Activated naive CD8-positive, alpha-beta T cell treated with anti-CD3 and anti-CD28 coated beads for 36 hours (primary cell): ENCODE results near the gene VAC14. TPM values are rescaled to one million over a fixed set of nuclear protein-coding genes. Genes with fewer than 3 reads are reported as not detected.
"Not testable (repeated sequence)": the region's sequence is repeated elsewhere in the genome, so short reads cannot be mapped to it uniquely, and the experiment has no call there.

Source experiments
- DNase-seq: peaks from one replicate; pipeline ENCODE4 v3.0.0; 2021
- H3K27ac Mint-ChIP-seq: one replicate; pipeline ENCODE4 v1.8.0; 2022; ENCODE audit warnings: mild to moderate bottlenecking, moderate library complexity, mixed read lengths
- H3K27me3 Mint-ChIP-seq: one replicate; pipeline ENCODE4 v1.8.0; 2022; ENCODE audit warnings: mild to moderate bottlenecking, mixed read lengths
- H3K36me3 Mint-ChIP-seq: one replicate; pipeline ENCODE4 v1.8.0; 2021; ENCODE audit warnings: mild to moderate bottlenecking, mixed read lengths
- H3K4me1 Mint-ChIP-seq: one replicate; pipeline ENCODE4 v1.8.0; 2021; ENCODE audit warnings: mixed read lengths
- H3K4me3 Mint-ChIP-seq: one replicate; pipeline ENCODE4 v1.8.0; 2022; ENCODE audit warnings: mild to moderate bottlenecking, moderate library complexity, mixed read lengths
- H3K9me3 Mint-ChIP-seq: one replicate; pipeline ENCODE4 v1.8.0; 2022; ENCODE audit warnings: mixed read lengths
- total RNA-seq, 2 experiments: library from RNA; stranded (reverse); gene quantifications; one replicate each; pipeline ENCODE4 v1.2.3, GENCODE V29; 2021

VAC14 gene
- total RNA-seq, 2 experiments from 2014 or later = 36.0 to 37.5 TPM

GRCh38 chr16:70679671-70680494 is 121.1 kb downstream of the VAC14 start:
- no peak overlapping the region for H3K4me3 Mint-ChIP-seq
- no peaks in the 10 kb centered on the region for H3K9me3 Mint-ChIP-seq
- H3K36me3 Mint-ChIP-seq = no peaks in the 10 kb centered on the region
- peak; percentile 31 for DNase-seq
- peaks cover 4% of the 10 kb centered on the region for H3K27me3 Mint-ChIP-seq
- no peak overlapping the region for H3K27ac Mint-ChIP-seq
- H3K4me1 Mint-ChIP-seq = peaks cover 13% of the 10 kb centered on the region

- H3K4me3 Mint-ChIP-seq = no peak overlapping the region
Observed at GRCh38 chr16:70678898-70679670, 121.9 kb downstream of the VAC14 start.

GRCh38 chr16:70678121-70678897 is 122.6 kb downstream of the VAC14 start:
- no peak overlapping the region for H3K4me3 Mint-ChIP-seq
- peaks cover 2% of the 10 kb centered on the region for H3K36me3 Mint-ChIP-seq
- H3K4me1 Mint-ChIP-seq = peaks cover 4% of the 10 kb centered on the region
- no peaks in the 10 kb centered on the region for H3K9me3 Mint-ChIP-seq
- H3K27me3 Mint-ChIP-seq = no peaks in the 10 kb centered on the region
- no peak overlapping the region for H3K27ac Mint-ChIP-seq
- DNase-seq = no peak

More at GRCh38 chr16:70678898-70679670, 121.9 kb downstream of the VAC14 start:
- peaks cover 4% of the 10 kb centered on the region for H3K27me3 Mint-ChIP-seq
- no peak for DNase-seq
- no peak overlapping the region for H3K27ac Mint-ChIP-seq
- peaks cover 2% of the 10 kb centered on the region for H3K36me3 Mint-ChIP-seq
- H3K4me1 Mint-ChIP-seq = peaks cover 9% of the 10 kb centered on the region
- no peaks in the 10 kb centered on the region for H3K9me3 Mint-ChIP-seq

- DNase-seq = no peak
- no peaks in the 10 kb centered on the region for H3K9me3 Mint-ChIP-seq
- no peaks in the 10 kb centered on the region for H3K27me3 Mint-ChIP-seq
- H3K27ac Mint-ChIP-seq = no peak overlapping the region
- H3K4me1 Mint-ChIP-seq = peaks cover 4% of the 10 kb centered on the region
- H3K36me3 Mint-ChIP-seq = peaks cover 2% of the 10 kb centered on the region
- no peak overlapping the region for H3K4me3 Mint-ChIP-seq
Observed at GRCh38 chr16:70677499-70678120, 123.3 kb downstream of the VAC14 start.

- Mint-ChIP-seq H3K9me3 (no peaks in the 10 kb centered on the region), H3K27me3 (no peaks in the 10 kb centered on the region), H3K4me3 (no peak overlapping the region), H3K27ac (no peak overlapping the region), H3K4me1 (peaks cover 4% of the 10 kb centered on the region), H3K36me3 (peaks cover 2% of the 10 kb centered on the region)
- no peak for DNase-seq
Observed at GRCh38 chr16:70676675-70677498, 124.1 kb downstream of the VAC14 start.

GRCh38 chr16:70675851-70676513 is 125.0 kb downstream of the VAC14 start:
- Mint-ChIP-seq H3K4me1 (peaks cover 1% of the 10 kb centered on the region), H3K36me3 (peaks cover 2% of the 10 kb centered on the region), H3K9me3 (no peaks in the 10 kb centered on the region), H3K27me3 (no peaks in the 10 kb centered on the region), H3K4me3 (no peak overlapping the region), H3K27ac (no peak overlapping the region)
- no peak for DNase-seq

GRCh38 chr16:70674221-70675014 is 126.5 kb downstream of the VAC14 start:
- Mint-ChIP-seq H3K27ac (no peak overlapping the region), H3K4me1 (no peaks in the 10 kb centered on the region), H3K9me3 (no peaks in the 10 kb centered on the region), H3K4me3 (no peak overlapping the region), H3K27me3 (no peaks in the 10 kb centered on the region), H3K36me3 (peaks cover 4% of the 10 kb centered on the region)
- no peak for DNase-seq

GRCh38 chr16:70670938-70671337 is 130.0 kb downstream of the VAC14 start:
- not testable (repeated sequence) for H3K27ac Mint-ChIP-seq, H3K27me3 Mint-ChIP-seq

GRCh38 chr16:70670175-70670574 is 130.8 kb downstream of the VAC14 start:
- H3K36me3 Mint-ChIP-seq = peaks cover 16% of the 10 kb centered on the region
- H3K27ac Mint-ChIP-seq = no peak overlapping the region
- H3K27me3 Mint-ChIP-seq = no peaks in the 10 kb centered on the region
- no peak for DNase-seq
- H3K4me1 Mint-ChIP-seq = no peaks in the 10 kb centered on the region
- H3K4me3 Mint-ChIP-seq = no peak overlapping the region
- no peaks in the 10 kb centered on the region for H3K9me3 Mint-ChIP-seq

More at GRCh38 chr16:70670938-70671337, 130.0 kb downstream of the VAC14 start:
- H3K4me3 Mint-ChIP-seq, H3K4me1 Mint-ChIP-seq, DNase-seq, H3K9me3 Mint-ChIP-seq: not testable (repeated sequence)
- H3K36me3 Mint-ChIP-seq = peaks cover 14% of the 10 kb centered on the region

- Mint-ChIP-seq H3K27me3 (no peaks in the 10 kb centered on the region), H3K9me3 (no peaks in the 10 kb centered on the region), H3K4me1 (no peaks in the 10 kb centered on the region), H3K36me3 (peaks cover 14% of the 10 kb centered on the region), H3K4me3 (no peak overlapping the region), H3K27ac (no peak overlapping the region)
- no peak for DNase-seq
Observed at GRCh38 chr16:70665806-70666735, 134.9 kb downstream of the VAC14 start.

GRCh38 chr16:70665113-70665694 is 135.8 kb downstream of the VAC14 start:
- H3K27ac Mint-ChIP-seq = no peak overlapping the region
- peaks cover 14% of the 10 kb centered on the region for H3K36me3 Mint-ChIP-seq
- H3K4me3 Mint-ChIP-seq = no peak overlapping the region
- no peak for DNase-seq
- no peaks in the 10 kb centered on the region for H3K4me1 Mint-ChIP-seq
- no peaks in the 10 kb centered on the region for H3K27me3 Mint-ChIP-seq
- no peaks in the 10 kb centered on the region for H3K9me3 Mint-ChIP-seq
